Measurements from ENCODE around the gene ME3. TPM values are rescaled to one million over a fixed set of nuclear protein-coding genes. Genes with fewer than 3 reads are reported as not detected.

Gene ME3
- total RNA-seq, 2 donors from 2014 or later, result 62.4 to 62.5 TPM

DNA sequence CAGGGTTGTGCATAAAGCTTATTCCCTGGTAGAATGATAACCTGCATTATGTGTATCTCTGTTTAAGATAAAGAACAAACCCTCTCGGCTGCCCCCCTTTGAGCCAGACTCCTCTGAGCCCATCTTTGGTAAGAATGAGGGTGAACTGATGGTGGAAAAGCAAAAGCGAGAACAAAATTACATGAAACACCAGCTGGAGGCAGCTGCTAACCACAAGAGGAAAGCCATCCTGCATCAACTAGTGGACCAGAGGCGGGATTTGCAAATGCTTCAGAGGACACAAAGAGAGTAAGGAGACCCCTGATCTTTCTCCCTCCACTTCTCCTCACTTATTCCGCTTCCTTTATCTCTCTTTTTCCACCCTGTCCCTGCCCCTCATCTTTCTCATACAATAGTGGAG is 257.4 kb downstream of the ME3 start:
- DNase-seq (ENCODE audit: low spot score) (no peak), ATAC-seq (ENCODE audit: insufficient number of reproducible peaks, low FRiP score, low read depth) (no peak)
- H3K27me3 ChIP-seq (replicated peaks; ENCODE audit: insufficient read depth), result no peaks in the 10 kb centered on the region
- no peak overlapping the region for H3K27ac ChIP-seq
- TF ChIP-seq, protein P1, sequence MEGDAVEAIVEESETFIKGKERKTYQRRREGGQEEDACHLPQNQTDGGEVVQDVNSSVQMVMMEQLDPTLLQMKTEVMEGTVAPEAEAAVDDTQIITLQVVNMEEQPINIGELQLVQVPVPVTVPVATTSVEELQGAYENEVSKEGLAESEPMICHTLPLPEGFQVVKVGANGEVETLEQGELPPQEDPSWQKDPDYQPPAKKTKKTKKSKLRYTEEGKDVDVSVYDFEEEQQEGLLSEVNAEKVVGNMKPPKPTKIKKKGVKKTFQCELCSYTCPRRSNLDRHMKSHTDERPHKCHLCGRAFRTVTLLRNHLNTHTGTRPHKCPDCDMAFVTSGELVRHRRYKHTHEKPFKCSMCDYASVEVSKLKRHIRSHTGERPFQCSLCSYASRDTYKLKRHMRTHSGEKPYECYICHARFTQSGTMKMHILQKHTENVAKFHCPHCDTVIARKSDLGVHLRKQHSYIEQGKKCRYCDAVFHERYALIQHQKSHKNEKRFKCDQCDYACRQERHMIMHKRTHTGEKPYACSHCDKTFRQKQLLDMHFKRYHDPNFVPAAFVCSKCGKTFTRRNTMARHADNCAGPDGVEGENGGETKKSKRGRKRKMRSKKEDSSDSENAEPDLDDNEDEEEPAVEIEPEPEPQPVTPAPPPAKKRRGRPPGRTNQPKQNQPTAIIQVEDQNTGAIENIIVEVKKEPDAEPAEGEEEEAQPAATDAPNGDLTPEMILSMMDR (IDR thresholded peaks at IDR 0.05), result no peak
- H3K4me3 ChIP-seq, result no peak overlapping the region
- no peaks in the 10 kb centered on the region for H3K4me1 ChIP-seq (ENCODE audit: control insufficient read depth in 1 of 2, low read depth in 2 of 2)
- H3K36me3 ChIP-seq, result no peaks in the 10 kb centered on the region
- H3K9me3 ChIP-seq, result no peaks in the 10 kb centered on the region

DNA sequence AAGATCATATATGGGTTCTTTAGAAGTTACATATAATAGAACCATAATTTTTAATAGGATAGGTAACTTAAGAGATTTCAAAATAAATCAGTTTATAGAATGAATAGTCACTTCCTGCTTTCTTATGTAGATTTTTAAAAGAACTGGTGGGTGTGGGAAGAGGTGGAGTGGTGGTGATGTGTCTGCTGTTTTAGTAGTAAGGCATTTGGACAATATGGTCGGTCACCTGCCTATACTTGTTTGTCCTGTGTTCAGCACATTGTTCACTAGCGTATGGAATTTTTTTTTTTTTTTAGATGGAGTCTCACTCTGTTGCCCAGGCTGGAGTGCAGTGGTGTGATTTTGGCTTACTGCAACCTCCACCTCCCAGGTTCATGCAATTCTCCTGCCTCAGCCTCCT is 258.4 kb downstream of the ME3 start:
- Histone ChIP-seq H3K36me3 (no peaks in the 10 kb centered on the region), H3K27ac (no peak overlapping the region), H3K4me1 (ENCODE audit: control insufficient read depth in 1 of 2, low read depth in 2 of 2) (no peaks in the 10 kb centered on the region), H3K9me3 (no peaks in the 10 kb centered on the region), H3K27me3 (replicated peaks; ENCODE audit: insufficient read depth) (no peaks in the 10 kb centered on the region), H3K4me3 (no peak overlapping the region)
- DNase-seq (ENCODE audit: low spot score) (no peak), ATAC-seq (ENCODE audit: insufficient number of reproducible peaks, low FRiP score, low read depth) (no peak)
- TF ChIP-seq, protein P1 (IDR thresholded peaks at IDR 0.05), result no peak

DNA sequence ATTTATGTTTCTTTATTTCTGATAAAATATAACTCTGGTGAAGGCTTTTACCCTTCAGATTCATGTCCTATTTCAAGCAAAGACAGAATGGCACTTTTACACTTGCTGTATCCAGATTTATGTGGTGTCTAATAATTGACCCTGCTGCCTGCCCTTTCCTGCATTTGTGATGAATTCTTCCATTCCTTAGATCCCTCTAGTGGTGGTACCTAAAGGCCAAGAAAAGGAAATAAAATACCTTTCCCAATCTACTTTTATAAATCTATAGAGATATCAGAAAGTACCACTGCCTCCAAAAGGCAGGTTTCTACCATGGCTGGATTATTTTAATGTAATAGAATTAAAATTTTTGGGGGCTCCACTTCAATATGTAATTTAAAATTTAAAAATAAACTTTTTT is 263.6 kb downstream of the ME3 start:
- ATAC-seq (ENCODE audit: insufficient number of reproducible peaks, low FRiP score, low read depth), result no peak
- Histone ChIP-seq H3K36me3 (no peaks in the 10 kb centered on the region), H3K27me3 (replicated peaks; ENCODE audit: insufficient read depth) (no peaks in the 10 kb centered on the region), H3K27ac (no peak overlapping the region), H3K4me3 (no peak overlapping the region), H3K4me1 (ENCODE audit: control insufficient read depth in 1 of 2, low read depth in 2 of 2) (no peaks in the 10 kb centered on the region), H3K9me3 (no peaks in the 10 kb centered on the region)
- DNase-seq (ENCODE audit: low spot score), result no peak
- TF ChIP-seq, protein P1 (IDR thresholded peaks at IDR 0.05), result no peak

DNA sequence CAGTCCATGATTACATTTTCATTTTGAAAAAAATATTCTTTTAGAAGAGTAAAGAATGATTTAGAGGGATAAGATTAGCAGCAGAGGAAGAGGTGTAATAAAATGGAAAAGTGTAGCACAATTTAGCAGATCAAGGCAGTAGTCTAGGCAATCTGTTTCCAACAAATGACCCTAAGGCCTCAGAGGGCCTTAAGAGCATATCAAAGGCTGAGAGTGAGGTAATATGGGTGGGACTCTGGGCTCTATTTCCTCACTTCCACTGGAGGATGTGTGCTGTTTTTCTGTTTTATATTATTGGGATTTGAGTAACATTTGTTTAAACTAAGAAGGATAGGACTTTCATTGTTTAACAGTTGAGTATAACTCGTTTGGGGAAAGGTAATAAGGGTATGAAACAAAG is 269.0 kb downstream of the ME3 start:
- Histone ChIP-seq H3K4me3 (no peak overlapping the region), H3K4me1 (ENCODE audit: control insufficient read depth in 1 of 2, low read depth in 2 of 2) (no peaks in the 10 kb centered on the region), H3K9me3 (no peaks in the 10 kb centered on the region), H3K27me3 (replicated peaks; ENCODE audit: insufficient read depth) (no peaks in the 10 kb centered on the region), H3K36me3 (no peaks in the 10 kb centered on the region), H3K27ac (no peak overlapping the region)
- ATAC-seq (ENCODE audit: insufficient number of reproducible peaks, low FRiP score, low read depth) (no peak), DNase-seq (ENCODE audit: low spot score) (no peak)
- TF ChIP-seq, protein P1 (IDR thresholded peaks at IDR 0.05), result no peak

DNA sequence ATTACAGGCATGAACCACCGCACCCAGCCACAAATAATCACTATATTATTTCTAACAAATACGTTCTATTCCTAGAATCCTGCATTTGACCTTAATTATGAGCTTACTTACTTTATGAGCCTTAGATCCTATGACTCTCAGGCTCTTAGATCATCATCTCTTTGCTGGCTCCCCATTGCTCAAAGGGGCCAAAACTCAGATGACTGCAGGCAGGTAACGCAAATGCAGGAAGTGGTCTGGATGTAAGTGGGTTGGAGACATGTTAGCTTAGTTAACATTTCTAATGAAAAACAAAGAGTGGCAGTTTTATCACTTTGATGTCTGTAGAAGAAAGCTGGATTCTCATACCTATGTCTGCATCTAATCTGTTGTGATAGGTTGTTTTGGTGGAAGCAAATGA is 274.3 kb downstream of the ME3 start:
- Histone ChIP-seq H3K4me1 (ENCODE audit: control insufficient read depth in 1 of 2, low read depth in 2 of 2) (peaks cover 3 to 13% of the 10 kb centered on the region in 2 donors), H3K27me3 (replicated peaks; ENCODE audit: insufficient read depth) (no peaks in the 10 kb centered on the region), H3K27ac (no peak overlapping the region), H3K4me3 (no peak overlapping the region), H3K9me3 (no peaks in the 10 kb centered on the region), H3K36me3 (no peaks in the 10 kb centered on the region)
- ATAC-seq (ENCODE audit: insufficient number of reproducible peaks, low FRiP score, low read depth) (no peak), DNase-seq (ENCODE audit: low spot score) (no peak)
- TF ChIP-seq, protein P1 (IDR thresholded peaks at IDR 0.05), result no peak

Data from thoracic aorta (tissue), 2 donors.